HCT116 (cell line): ENCODE data around the gene ARID5B. TPM values are rescaled to one million over a fixed set of nuclear protein-coding genes. Genes with fewer than 3 reads are reported as not detected.

Experiments used
- ATAC-seq: fragments of 200-7000 bp; cut with Tn5 transposase; 2 replicates; pipeline ENCODE4 v1.9.1; 2020; ENCODE audit warnings: mild to moderate bottlenecking, moderate library complexity
- BruUV-seq: library from RNA; stranded (reverse); fragments of 400-500 nt; replicated peaks from 2 replicates; lab custom pipeline; 2021; lab: Mats Ljungman, UMichigan
- CTCF ChIA-PET: fragments of 300-600 bp; sonication (Branson Sonifier 250); formaldehyde crosslinking; loops from one replicate; lab custom pipeline; 2021; ENCODE audit warnings: antibody characterized with exemption; lab: Charles Lee
- POLR2A ChIA-PET: fragments of 300-600, 350-600 bp; sonication (Branson Sonifier 250); formaldehyde crosslinking; loops from one replicate; lab custom pipeline; 2021; ENCODE audit warnings: antibody characterized with exemption; lab: Charles Lee
- RAD21 ChIA-PET, 2 experiments: fragments of 300-600 bp; sonication (Branson Sonifier 250); formaldehyde crosslinking; loops; one replicate each; lab custom pipeline; 2023; ENCODE audit warnings: low total read pairs in 2 of 2; ENCODE audit not compliant: uncharacterized antibody in 2 of 2, unreplicated experiment in 2 of 2, low non-redundant PET in 1 of 2; lab: Charles Lee
- DNase-seq: peaks from one replicate; pipeline ENCODE4 v3.0.0-alpha.2; 2010; ENCODE audit warnings: low read depth, low spot score
- H2AFZ ChIP-seq: fragments of 200-600 bp; shearing (Covaris generic), sonication (generic); 2 replicates; pipeline ENCODE4 v1.6.1; 2017; ENCODE audit warnings: low read depth, mixed run types, mixed read lengths, antibody characterized with exemption, low read length; ENCODE audit not compliant: poor library complexity, severe bottlenecking
- H3K27ac ChIP-seq: 2 replicates; pipeline ENCODE4 v1.5.1; 2012; ENCODE audit warnings: low read depth, low read length
- H3K27me3 ChIP-seq: fragments of 200-600 bp; sonication (generic); 2 replicates; pipeline ENCODE4 v1.6.1; 2016; ENCODE audit warnings: mixed run types, low read length, mixed read lengths; ENCODE audit not compliant: insufficient read depth
- H3K36me3 ChIP-seq, 2 experiments: fragments of 200-500 bp in 1 of 2; fragments of 200-600 bp in 1 of 2; sonication (Bioruptor generic) in 1 of 2; sonication (generic) in 1 of 2; 2 replicates each; pipeline versions ENCODE4 v1.5.1 to v1.6.1; 2014 to 2016; ENCODE audit warnings: low read length in 2 of 2, inconsistent platforms in 1 of 2, mixed read lengths in 1 of 2, mixed run types in 1 of 2; ENCODE audit not compliant: insufficient read depth in 2 of 2, control insufficient read depth in 1 of 2
- H3K4me1 ChIP-seq, 2 experiments: fragments of 200-600 bp in 1 of 2; sonication (generic) in 1 of 2; 2 replicates each; pipeline versions ENCODE4 v1.5.1 to v1.6.1; 2012 to 2017; ENCODE audit warnings: low read length in 2 of 2, inconsistent platforms in 1 of 2, mild to moderate bottlenecking in 1 of 2, mixed read lengths in 1 of 2, mixed run types in 1 of 2, moderate library complexity in 1 of 2; ENCODE audit not compliant: insufficient read depth in 2 of 2, control insufficient read depth in 1 of 2
- H3K4me2 ChIP-seq: fragments of 200-600 bp; sonication (generic); 2 replicates; pipeline ENCODE4 v1.6.1; 2017; ENCODE audit warnings: mixed run types, low read length, mixed read lengths
- H3K4me3 ChIP-seq, 2 experiments: fragments of 200-600 bp in 1 of 2; sonication (generic) in 1 of 2; replicated peaks in 1 of 2; 2 replicates each; pipeline ENCODE4 v1.5.1; 2011 to 2016; ENCODE audit warnings: low read length in 2 of 2, control low read depth in 1 of 2, low read depth in 1 of 2, mild to moderate bottlenecking in 1 of 2, mixed read lengths in 1 of 2, mixed run types in 1 of 2
- H3K79me2 ChIP-seq: fragments of 200-600 bp; sonication (generic); 2 replicates; pipeline ENCODE4 v1.6.1; 2017; ENCODE audit warnings: mild to moderate bottlenecking, mixed run types, low read length, moderate library complexity, mixed read lengths; ENCODE audit not compliant: insufficient read depth
- H3K9ac ChIP-seq: fragments of 200-600 bp; sonication (generic); 2 replicates; pipeline ENCODE4 v1.6.1; 2016; ENCODE audit warnings: low read length, mixed read lengths
- H3K9me2 ChIP-seq: fragments of 200-600 bp; sonication (generic), shearing (Covaris generic); 2 replicates; pipeline ENCODE4 v1.6.1; 2017; ENCODE audit warnings: mixed run types, mild to moderate bottlenecking, moderate library complexity; ENCODE audit not compliant: insufficient read depth
- H3K9me3 ChIP-seq, 2 experiments: fragments of 200-500 bp in 1 of 2; fragments of 200-600 bp in 1 of 2; sonication (Bioruptor generic) in 1 of 2; sonication (generic) in 1 of 2; 2 replicates each; pipeline ENCODE4 v1.6.1; 2014 to 2017; ENCODE audit warnings: low read length in 2 of 2, mixed read lengths in 2 of 2, inconsistent platforms in 1 of 2, low read depth in 1 of 2, mild to moderate bottlenecking in 1 of 2, mixed run types in 1 of 2, moderate library complexity in 1 of 2; ENCODE audit not compliant: control insufficient read depth in 1 of 2, insufficient read depth in 1 of 2
- H4K20me1 ChIP-seq: fragments of 200-600 bp; sonication (generic), shearing (Covaris generic); 2 replicates; pipeline ENCODE4 v1.6.1; 2017; ENCODE audit warnings: mixed run types, mild to moderate bottlenecking, moderate library complexity; ENCODE audit not compliant: insufficient read depth
- CBX3 ChIP-seq: IDR thresholded peaks from 2 replicates; pipeline ENCODE4 v1.6.1; 2012; ENCODE audit warnings: low read depth
- CEBPB ChIP-seq: IDR thresholded peaks from 2 replicates; pipeline ENCODE4 v1.6.1; 2012; ENCODE audit warnings: low read depth
- CTCF ChIP-seq, 3 experiments: fragments of 200-600 bp in 1 of 3; sonication (generic) in 1 of 3; IDR thresholded peaks in 2 of 3; conservative IDR thresholded peaks in 1 of 3; 2 replicates each; pipeline ENCODE4 v1.5.1; 2012 to 2017; ENCODE audit warnings: low read depth in 2 of 3, low read length in 2 of 3, antibody characterized with exemption in 1 of 3, borderline replicate concordance in 1 of 3, control low read depth in 1 of 3, mild to moderate bottlenecking in 1 of 3, mixed read lengths in 1 of 3, mixed run types in 1 of 3, moderate library complexity in 1 of 3; ENCODE audit not compliant: insufficient read depth in 1 of 3
- EZH2 ChIP-seq: fragments of 200-600 bp; sonication (generic); IDR thresholded peaks from 2 replicates; pipeline ENCODE4 v1.6.1; 2017; ENCODE audit warnings: antibody characterized with exemption, mixed run types
- POLR2AphosphoS5 ChIP-seq: IDR thresholded peaks from 2 replicates; pipeline ENCODE4 v1.6.1; 2011; ENCODE audit warnings: mild to moderate bottlenecking, low read depth, low read length, moderate library complexity
- SRF ChIP-seq: IDR thresholded peaks from 2 replicates; pipeline ENCODE4 v1.6.1; 2012; ENCODE audit warnings: low read depth
- ZNF274 ChIP-seq: fragments of 200-500 bp; sonication (Bioruptor generic); IDR thresholded peaks from 2 replicates; pipeline ENCODE4 v1.6.1; 2014; ENCODE audit warnings: mild to moderate bottlenecking, low read depth, low read length, inconsistent platforms
- intact Hi-C: fragments of 100-400 bp; cut with micrococcal nuclease; formaldehyde crosslinking; loops from 2 replicates; pipeline ENCODE4 v1.10.0; 2022
- total RNA-seq: library from RNA; stranded (reverse); gene quantifications from one replicate; pipeline ENCODE4 v1.2.1, GENCODE V29; 2021; ENCODE audit not compliant: unreplicated experiment

Gene ARID5B
- total RNA-seq, 1 experiment from 2014 or later, result 4.7 TPM

GRCh38 chr10:62022830-62023229 lies 121.3 kb downstream of the ARID5B start (continued):
- TF ChIP-seq SRF (no peak), POLR2AphosphoS5 (no peak), CBX3 (no peak), EZH2 (no peak), CEBPB (no peak), CTCF (IDR thresholded peaks at IDR 0.05 in 2 of 3, conservative IDR thresholded peaks at IDR 0.05 in 1 of 3; ENCODE audit: borderline replicate concordance in 1 of 3, insufficient read depth in 1 of 3, low read depth in 2 of 3, low read length in 2 of 3) (no peak), ZNF274 (no peak)

GRCh38 chr10:62023329-62023728 lies 121.8 kb downstream of the ARID5B start:
- Histone ChIP-seq H3K27ac (no peak overlapping the region), H3K27me3 (no peaks in the 10 kb centered on the region), H3K9ac (no peak overlapping the region), H3K4me3 (no peak overlapping the region), H3K9me2 (no peaks in the 10 kb centered on the region), H3K36me3 (no peaks in the 10 kb centered on the region), H3K4me1 (peaks cover 0 to 10% of the 10 kb centered on the region in 2 experiments; a peak in 1 of 4 replicates), H2AFZ (no peak overlapping the region), H3K9me3 (no peaks in the 10 kb centered on the region), H3K79me2 (no peaks in the 10 kb centered on the region), H4K20me1 (no peaks in the 10 kb centered on the region), H3K4me2 (no peak overlapping the region)
- TF ChIP-seq POLR2AphosphoS5, result no peak
- POLR2A ChIA-PET, result no interaction called here
- DNase-seq (no peak), ATAC-seq (no peak)
- CTCF ChIA-PET, result no interaction called here
- RAD21 ChIA-PET, result no interaction called here
- intact Hi-C loops, result no loop called here
- BruUV-seq, result no TSS peak
